ENCODE data around the gene SMU1. TPM values are rescaled to one million over a fixed set of nuclear protein-coding genes. Genes with fewer than 3 reads are reported as not detected.

Gene SMU1
- total and polyA plus RNA-seq, 2 donors (not counting 3 experiments of a cell fraction or from before 2014, with no cell fraction given): 8.5 to 21.7 TPM

- FAIRE-seq (no peak), DNase-seq (ENCODE audit: low read depth, low spot score) (no peak)
- intact Hi-C loops (cut with micrococcal nuclease): no loop called here
- H3K4me1 ChIP-seq (ENCODE audit: control insufficient read depth, extremely low read depth, insufficient read depth, low read length): peaks cover 22% of the 10 kb centered on the region
- H3K4me3 ChIP-seq (replicated peaks in 1 of 3; ENCODE audit: insufficient read depth in 1 of 3, low read depth in 1 of 3, low read length in 3 of 3): no peak overlapping the region
- no peak overlapping the region for H3K4me2 ChIP-seq (ENCODE audit: insufficient read depth, low read length)
- H3K36me3 ChIP-seq (ENCODE audit: control insufficient read depth in 2 of 2, extremely low read depth in 1 of 2, insufficient read depth in 2 of 2, low read length in 2 of 2): no peaks in the 10 kb centered on the region
- ChIA-PET CTCF (no interaction called here), POLR2A (no interaction called here)
- no peaks in the 10 kb centered on the region for H3K9me1 ChIP-seq (replicated peaks; ENCODE audit: control insufficient read depth, extremely low read depth, insufficient read depth, low read length)
- dilution Hi-C loops (cut with MboI; ENCODE audit: extremely low pct_ligation_motif_present, low sequenced_read_pairs): no loop called here
- no peak overlapping the region for H3K9ac ChIP-seq (replicated peaks; ENCODE audit: extremely low read depth, insufficient read depth, low read length)
- H4K20me1 ChIP-seq (replicated peaks; ENCODE audit: control insufficient read depth, extremely low read depth, insufficient read depth, low read length): no peaks in the 10 kb centered on the region
- no peaks in the 10 kb centered on the region for H3K9me3 ChIP-seq (replicated peaks; ENCODE audit: control insufficient read depth, insufficient read depth, low read length)
- TF ChIP-seq, protein P1, sequence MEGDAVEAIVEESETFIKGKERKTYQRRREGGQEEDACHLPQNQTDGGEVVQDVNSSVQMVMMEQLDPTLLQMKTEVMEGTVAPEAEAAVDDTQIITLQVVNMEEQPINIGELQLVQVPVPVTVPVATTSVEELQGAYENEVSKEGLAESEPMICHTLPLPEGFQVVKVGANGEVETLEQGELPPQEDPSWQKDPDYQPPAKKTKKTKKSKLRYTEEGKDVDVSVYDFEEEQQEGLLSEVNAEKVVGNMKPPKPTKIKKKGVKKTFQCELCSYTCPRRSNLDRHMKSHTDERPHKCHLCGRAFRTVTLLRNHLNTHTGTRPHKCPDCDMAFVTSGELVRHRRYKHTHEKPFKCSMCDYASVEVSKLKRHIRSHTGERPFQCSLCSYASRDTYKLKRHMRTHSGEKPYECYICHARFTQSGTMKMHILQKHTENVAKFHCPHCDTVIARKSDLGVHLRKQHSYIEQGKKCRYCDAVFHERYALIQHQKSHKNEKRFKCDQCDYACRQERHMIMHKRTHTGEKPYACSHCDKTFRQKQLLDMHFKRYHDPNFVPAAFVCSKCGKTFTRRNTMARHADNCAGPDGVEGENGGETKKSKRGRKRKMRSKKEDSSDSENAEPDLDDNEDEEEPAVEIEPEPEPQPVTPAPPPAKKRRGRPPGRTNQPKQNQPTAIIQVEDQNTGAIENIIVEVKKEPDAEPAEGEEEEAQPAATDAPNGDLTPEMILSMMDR (IDR thresholded peaks at IDR 0.05; ENCODE audit: extremely low read depth in 1 of 2, insufficient read depth in 1 of 2, low read depth in 1 of 2, low read length in 2 of 2): no peak
- no peak for TF ChIP-seq GATA2 (IDR thresholded peaks at IDR 0.05; ENCODE audit: insufficient read depth, insufficient read length, low read depth, low read length)
- no TSS peak for BruUV-seq (replicated peaks)
- H3K27me3 ChIP-seq (ENCODE audit: control insufficient read depth in 2 of 2, insufficient read depth in 2 of 2, low read length in 2 of 2): no peaks in the 10 kb centered on the region
- H3K27ac ChIP-seq (ENCODE audit: insufficient read depth, low read depth, low read length): no peak overlapping the region
- no peak overlapping the region for H2AFZ ChIP-seq (ENCODE audit: low read depth, low read length)
- no peaks in the 10 kb centered on the region for H3K79me2 ChIP-seq (ENCODE audit: control insufficient read depth, insufficient read depth, low read length)
Observed at GRCh38 chr9:33105504-33105903, 29.0 kb upstream of the SMU1 start.

- no TSS peak for BruUV-seq (replicated peaks)
- no peaks in the 10 kb centered on the region for H3K79me2 ChIP-seq (ENCODE audit: control insufficient read depth, insufficient read depth, low read length)
- dilution Hi-C loops (cut with MboI; ENCODE audit: extremely low pct_ligation_motif_present, low sequenced_read_pairs): no loop called here
- no peak for TF ChIP-seq FOS (IDR thresholded peaks at IDR 0.05; ENCODE audit: borderline replicate concordance, insufficient read depth, low read length)
- no peak for TF ChIP-seq POLR2A (IDR thresholded peaks at IDR 0.05; ENCODE audit: low read depth, low read length)
- no peak for TF ChIP-seq POLR2AphosphoS5 (IDR thresholded peaks at IDR 0.05; ENCODE audit: insufficient read depth, low read depth, low read length)
- TF ChIP-seq MAX (IDR thresholded peaks at IDR 0.05; ENCODE audit: insufficient read depth, insufficient read length): no peak
- no peak for TF ChIP-seq EZH2 (IDR thresholded peaks at IDR 0.05; ENCODE audit: borderline replicate concordance, low read depth, low read length, severe bottlenecking)
- TF ChIP-seq JUN (IDR thresholded peaks at IDR 0.05; ENCODE audit: borderline replicate concordance, insufficient read depth, insufficient read length, low read depth): no peak
- TF ChIP-seq, protein P1 (IDR thresholded peaks at IDR 0.05; ENCODE audit: extremely low read depth in 1 of 2, insufficient read depth in 1 of 2, low read depth in 1 of 2, low read length in 2 of 2): no peak
- TF ChIP-seq MYC (IDR thresholded peaks at IDR 0.05; ENCODE audit: low read depth, low read length): no peak
- no peak for TF ChIP-seq GATA2 (IDR thresholded peaks at IDR 0.05; ENCODE audit: insufficient read depth, insufficient read length, low read depth, low read length)
- H4K20me1 ChIP-seq (replicated peaks; ENCODE audit: control insufficient read depth, extremely low read depth, insufficient read depth, low read length): no peaks in the 10 kb centered on the region
- no peak overlapping the region for H2AFZ ChIP-seq (ENCODE audit: low read depth, low read length)
- DNase-seq (ENCODE audit: low read depth, low spot score): no peak
- H3K4me3 ChIP-seq (replicated peaks in 1 of 3; ENCODE audit: insufficient read depth in 1 of 3, low read depth in 1 of 3, low read length in 3 of 3): no peak overlapping the region
- no peak overlapping the region for H3K27ac ChIP-seq (ENCODE audit: insufficient read depth, low read depth, low read length)
- H3K9ac ChIP-seq (replicated peaks; ENCODE audit: extremely low read depth, insufficient read depth, low read length): no peak overlapping the region
- intact Hi-C loops (cut with micrococcal nuclease): no loop called here
- POLR2A ChIA-PET: interaction anchor here (0.7 kb wide), 1 partner anchor 224 kb away, joined by 9 read pairs; no protein-coding TSS in a partner anchor
- no peak for FAIRE-seq
- no peak overlapping the region for H3K4me2 ChIP-seq (ENCODE audit: insufficient read depth, low read length)
- CTCF ChIA-PET: no interaction called here
- H3K4me1 ChIP-seq (ENCODE audit: control insufficient read depth, extremely low read depth, insufficient read depth, low read length): peaks cover 22% of the 10 kb centered on the region
- H3K9me1 ChIP-seq (replicated peaks; ENCODE audit: control insufficient read depth, extremely low read depth, insufficient read depth, low read length): no peaks in the 10 kb centered on the region
- H3K9me3 ChIP-seq (replicated peaks; ENCODE audit: control insufficient read depth, insufficient read depth, low read length): no peaks in the 10 kb centered on the region
- H3K27me3 ChIP-seq (ENCODE audit: control insufficient read depth in 2 of 2, insufficient read depth in 2 of 2, low read length in 2 of 2): no peaks in the 10 kb centered on the region
- H3K36me3 ChIP-seq (ENCODE audit: control insufficient read depth in 2 of 2, extremely low read depth in 1 of 2, insufficient read depth in 2 of 2, low read length in 2 of 2): no peaks in the 10 kb centered on the region
Observed at GRCh38 chr9:33104401-33104800, 27.9 kb upstream of the SMU1 start.

Data from endothelial cell of umbilical vein (primary cell).